CD4-positive, alpha-beta memory T cell (primary cell): ENCODE data around the gene RGMA. TPM values are rescaled to one million over a fixed set of nuclear protein-coding genes. Genes with fewer than 3 reads are reported as not detected.

Experiments
- CTCF ChIA-PET: fragments of 350-600 bp; sonication (Branson Sonifier 250); formaldehyde crosslinking; loops from one replicate; lab custom pipeline; 2021; ENCODE audit warnings: inconsistent platforms; ENCODE audit not compliant: partially characterized antibody; lab: Charles Lee
- POLR2A ChIA-PET: fragments of 350-600 bp; sonication (Branson Sonifier 250); formaldehyde crosslinking; loops from one replicate; lab custom pipeline; 2021; ENCODE audit not compliant: partially characterized antibody; lab: Charles Lee
- DNase-seq, 5 donors: peaks; one replicate each; pipeline versions ENCODE4 v3.0.0 to v3.0.0-alpha.2; 2020 to 2022; ENCODE audit warnings: mixed read lengths in 1 of 5
- H3K27ac ChIP-seq: one replicate; pipeline ENCODE4 v1.7.0; 2013; ENCODE audit warnings: low read depth, low read length
- H3K27me3 ChIP-seq: 2 replicates; pipeline ENCODE4 v1.7.0; 2013; ENCODE audit warnings: mild to moderate bottlenecking, low read length, moderate library complexity; ENCODE audit not compliant: insufficient read depth
- H3K36me3 ChIP-seq: 2 replicates; pipeline ENCODE4 v1.7.0; 2013; ENCODE audit warnings: mild to moderate bottlenecking, low read length, moderate library complexity; ENCODE audit not compliant: insufficient read depth
- H3K4me1 ChIP-seq: 2 replicates; pipeline ENCODE4 v1.7.0; 2013; ENCODE audit warnings: mild to moderate bottlenecking, low read length, moderate library complexity; ENCODE audit not compliant: insufficient read depth
- H3K4me3 ChIP-seq, 2 donors: one replicate each; pipeline ENCODE4 v1.7.0; 2013; ENCODE audit warnings: low read length in 2 of 2, mild to moderate bottlenecking in 1 of 2
- H3K9me3 ChIP-seq, 2 donors: one replicate each; pipeline ENCODE4 v1.7.0; 2013; ENCODE audit warnings: low read length in 2 of 2, control low read depth in 1 of 2; ENCODE audit not compliant: control insufficient read depth in 1 of 2
- H3K27ac Mint-ChIP-seq, 7 donors: one replicate each; pipeline ENCODE4 v1.8.0; 2020 to 2021; ENCODE audit warnings: mixed read lengths in 7 of 7, mild to moderate bottlenecking in 6 of 7, inconsistent platforms in 3 of 7, moderate library complexity in 3 of 7
- H3K27me3 Mint-ChIP-seq, 2 donors: one replicate each; pipeline ENCODE4 v1.8.0; 2020 to 2021; ENCODE audit warnings: mixed read lengths in 2 of 2
- H3K36me3 Mint-ChIP-seq, 2 donors: one replicate each; pipeline ENCODE4 v1.8.0; 2020 to 2021; ENCODE audit warnings: mixed read lengths in 2 of 2, inconsistent platforms in 1 of 2, mild to moderate bottlenecking in 1 of 2
- H3K4me1 Mint-ChIP-seq, 4 donors: one replicate each; pipeline ENCODE4 v1.8.0; 2020 to 2021; ENCODE audit warnings: mixed read lengths in 4 of 4, mild to moderate bottlenecking in 1 of 4
- H3K4me3 Mint-ChIP-seq, 8 donors: one replicate each; pipeline ENCODE4 v1.8.0; 2020 to 2021; ENCODE audit warnings: mixed read lengths in 8 of 8, mild to moderate bottlenecking in 7 of 8, moderate library complexity in 6 of 8, inconsistent platforms in 3 of 8
- H3K9me3 Mint-ChIP-seq, 8 donors: one replicate each; pipeline ENCODE4 v1.8.0; 2020 to 2021; ENCODE audit warnings: mixed read lengths in 8 of 8, mild to moderate bottlenecking in 5 of 8, inconsistent platforms in 3 of 8, moderate library complexity in 1 of 8
- intact Hi-C: fragments of 100-400 bp; cut with micrococcal nuclease; formaldehyde crosslinking; loops from one replicate; pipeline ENCODE4 v1.15.1; 2023
- polyA plus RNA-seq, 2 donors: library from polyadenylated mRNA; unstranded; fragments of 300-500 nt; fragmentation: Illumina TruSeq; gene quantifications; one replicate each; pipeline ENCODE4 v1.2.3, GENCODE V29; 2021
- total RNA-seq, 2 experiments: library from RNA; stranded (reverse); gene quantifications; one replicate each; pipeline ENCODE4 v1.2.3, GENCODE V29; 2021

RGMA gene
- total and polyA plus RNA-seq, 4 experiments from 2014 or later, result not detected

GRCh38 chr15:93046120-93046519, 42.9 kb downstream of the RGMA start:
- Mint-ChIP-seq H3K36me3 (no peaks in the 10 kb centered on the region), H3K27ac (peak overlapping the region in 5 of 7 donors; percentile 3 to 93 (median 55)), H3K9me3 (peaks cover 0 to 7% (median 4%) of the 10 kb centered on the region in 8 donors), H3K4me3 (no peak overlapping the region), H3K4me1 (peaks cover 14 to 43% (median 29%) of the 10 kb centered on the region in 4 donors), H3K27me3 (peaks cover 1 to 2% of the 10 kb centered on the region in 2 donors)
- H3K4me1 ChIP-seq, result peaks cover 21% of the 10 kb centered on the region
- H3K27ac ChIP-seq, result no peak overlapping the region
- no peak for DNase-seq
- POLR2A ChIA-PET, result no interaction called here
- H3K27me3 ChIP-seq, result no peaks in the 10 kb centered on the region
- intact Hi-C loops, result no loop called here
- no peaks in the 10 kb centered on the region for H3K9me3 ChIP-seq
- no peak overlapping the region for H3K4me3 ChIP-seq
- no peaks in the 10 kb centered on the region for H3K36me3 ChIP-seq
- CTCF ChIA-PET, result interaction anchor here (1.0 to 4.1 kb wide), 2 partner anchors 10 to 249 kb away, joined by 3 to 26 read pairs; no protein-coding TSS in a partner anchor

GRCh38 chr15:93045191-93045785, 43.7 kb downstream of the RGMA start:
- no peaks in the 10 kb centered on the region for H3K36me3 ChIP-seq
- H3K4me3 Mint-ChIP-seq, result no peak overlapping the region
- H3K36me3 Mint-ChIP-seq, result no peaks in the 10 kb centered on the region
- peak overlapping the region in 1 of 7 donors; percentile 27 for H3K27ac Mint-ChIP-seq
- H3K4me1 Mint-ChIP-seq, result peaks cover 14 to 42% (median 27%) of the 10 kb centered on the region in 4 donors
- H3K27me3 Mint-ChIP-seq, result peaks cover 1 to 2% of the 10 kb centered on the region in 2 donors
- H3K4me1 ChIP-seq, result peaks cover 21% of the 10 kb centered on the region
- no peak overlapping the region for H3K4me3 ChIP-seq
- intact Hi-C loops, result no loop called here
- DNase-seq, result no peak
- H3K27me3 ChIP-seq, result no peaks in the 10 kb centered on the region
- H3K9me3 Mint-ChIP-seq, result peaks cover 0 to 7% (median 4%) of the 10 kb centered on the region in 8 donors
- H3K9me3 ChIP-seq, result no peaks in the 10 kb centered on the region
- no peak overlapping the region for H3K27ac ChIP-seq
- ChIA-PET CTCF (interaction anchor here (4.1 kb wide), 1 partner anchor 9 kb away, joined by 26 read pairs; no protein-coding TSS in a partner anchor), POLR2A (no interaction called here)

- H3K27ac Mint-ChIP-seq, result no peak overlapping the region
- no peak for DNase-seq
- H3K27ac ChIP-seq, result no peak overlapping the region
- H3K27me3 Mint-ChIP-seq, result peaks cover 1 to 2% of the 10 kb centered on the region in 2 donors
- no peak overlapping the region for H3K4me3 Mint-ChIP-seq
- POLR2A ChIA-PET, result no interaction called here
- no peaks in the 10 kb centered on the region for H3K36me3 ChIP-seq
- H3K9me3 ChIP-seq, result no peaks in the 10 kb centered on the region
- peaks cover 0 to 7% (median 5%) of the 10 kb centered on the region in 8 donors for H3K9me3 Mint-ChIP-seq
- peaks cover 14 to 39% (median 25%) of the 10 kb centered on the region in 4 donors for H3K4me1 Mint-ChIP-seq
- no peaks in the 10 kb centered on the region for H3K27me3 ChIP-seq
- H3K4me1 ChIP-seq, result peaks cover 21% of the 10 kb centered on the region
- no peak overlapping the region for H3K4me3 ChIP-seq
- intact Hi-C loops, result no loop called here
- CTCF ChIA-PET, result interaction anchor here (4.1 kb wide), 1 partner anchor 8 kb away, joined by 26 read pairs; no protein-coding TSS in a partner anchor
- no peaks in the 10 kb centered on the region for H3K36me3 Mint-ChIP-seq
Measured at GRCh38 chr15:93044301-93045190, 44.5 kb downstream of the RGMA start.

- Histone ChIP-seq H3K36me3 (no peaks in the 10 kb centered on the region), H3K4me1 (peaks cover 21% of the 10 kb centered on the region), H3K9me3 (no peaks in the 10 kb centered on the region), H3K27me3 (no peaks in the 10 kb centered on the region), H3K27ac (no peak overlapping the region), H3K4me3 (no peak overlapping the region)
- H3K4me1 Mint-ChIP-seq, result peaks cover 13 to 32% (median 21%) of the 10 kb centered on the region in 4 donors
- DNase-seq, result no peak
- H3K27ac Mint-ChIP-seq, result peak overlapping the region in 1 of 7 donors; percentile 29
- peaks cover 0 to 8% (median 5%) of the 10 kb centered on the region in 8 donors for H3K9me3 Mint-ChIP-seq
- ChIA-PET CTCF (no interaction called here), POLR2A (no interaction called here)
- H3K4me3 Mint-ChIP-seq, result no peak overlapping the region
- H3K27me3 Mint-ChIP-seq, result peaks cover 1 to 2% of the 10 kb centered on the region in 2 donors
- intact Hi-C loops, result no loop called here
- H3K36me3 Mint-ChIP-seq, result no peaks in the 10 kb centered on the region
Measured at GRCh38 chr15:93043621-93044300, 45.2 kb downstream of the RGMA start.

GRCh38 chr15:93042691-93043378, 46.2 kb downstream of the RGMA start:
- Histone ChIP-seq H3K27me3 (no peaks in the 10 kb centered on the region), H3K4me3 (no peak overlapping the region), H3K36me3 (no peaks in the 10 kb centered on the region), H3K4me1 (peaks cover 13% of the 10 kb centered on the region), H3K9me3 (no peaks in the 10 kb centered on the region), H3K27ac (no peak overlapping the region)
- Mint-ChIP-seq H3K27ac (peak overlapping the region in 1 of 7 donors; percentile 47), H3K4me3 (no peak overlapping the region), H3K9me3 (peaks cover 0 to 8% (median 5%) of the 10 kb centered on the region in 8 donors), H3K27me3 (peaks cover 0 to 2% of the 10 kb centered on the region in 2 donors), H3K4me1 (peaks cover 10 to 26% (median 14%) of the 10 kb centered on the region in 4 donors), H3K36me3 (no peaks in the 10 kb centered on the region)
- POLR2A ChIA-PET, result no interaction called here
- no peak for DNase-seq
- CTCF ChIA-PET, result no interaction called here
- intact Hi-C loops, result no loop called here

- Histone ChIP-seq H3K27ac (no peak overlapping the region), H3K36me3 (no peaks in the 10 kb centered on the region), H3K4me1 (peaks cover 7% of the 10 kb centered on the region), H3K4me3 (no peak overlapping the region), H3K9me3 (no peaks in the 10 kb centered on the region), H3K27me3 (no peaks in the 10 kb centered on the region)
- H3K36me3 Mint-ChIP-seq, result no peaks in the 10 kb centered on the region
- intact Hi-C loops, result no loop called here
- CTCF ChIA-PET, result no interaction called here
- POLR2A ChIA-PET, result no interaction called here
- H3K27me3 Mint-ChIP-seq, result no peaks in the 10 kb centered on the region
- H3K4me3 Mint-ChIP-seq, result no peak overlapping the region
- DNase-seq, result no peak
- H3K4me1 Mint-ChIP-seq, result peaks cover 7 to 20% (median 10%) of the 10 kb centered on the region in 4 donors
- H3K9me3 Mint-ChIP-seq, result peaks cover 0 to 8% (median 5%) of the 10 kb centered on the region in 8 donors
- H3K27ac Mint-ChIP-seq, result no peak overlapping the region
Measured at GRCh38 chr15:93042211-93042610, 46.8 kb downstream of the RGMA start.
